ENCODE results near the gene RPS21. TPM values are rescaled to one million over a fixed set of nuclear protein-coding genes. Genes with fewer than 3 reads are reported as not detected.

RPS21 gene
- total and polyA plus RNA-seq, 8 donors = 239 to 7,615 (median 2,549) TPM

GRCh38 chr20:62374331-62375152, 12.4 kb upstream of the RPS21 start:
- no peak overlapping the region for H3K4me3 ChIP-seq
- TF ChIP-seq, protein P1, sequence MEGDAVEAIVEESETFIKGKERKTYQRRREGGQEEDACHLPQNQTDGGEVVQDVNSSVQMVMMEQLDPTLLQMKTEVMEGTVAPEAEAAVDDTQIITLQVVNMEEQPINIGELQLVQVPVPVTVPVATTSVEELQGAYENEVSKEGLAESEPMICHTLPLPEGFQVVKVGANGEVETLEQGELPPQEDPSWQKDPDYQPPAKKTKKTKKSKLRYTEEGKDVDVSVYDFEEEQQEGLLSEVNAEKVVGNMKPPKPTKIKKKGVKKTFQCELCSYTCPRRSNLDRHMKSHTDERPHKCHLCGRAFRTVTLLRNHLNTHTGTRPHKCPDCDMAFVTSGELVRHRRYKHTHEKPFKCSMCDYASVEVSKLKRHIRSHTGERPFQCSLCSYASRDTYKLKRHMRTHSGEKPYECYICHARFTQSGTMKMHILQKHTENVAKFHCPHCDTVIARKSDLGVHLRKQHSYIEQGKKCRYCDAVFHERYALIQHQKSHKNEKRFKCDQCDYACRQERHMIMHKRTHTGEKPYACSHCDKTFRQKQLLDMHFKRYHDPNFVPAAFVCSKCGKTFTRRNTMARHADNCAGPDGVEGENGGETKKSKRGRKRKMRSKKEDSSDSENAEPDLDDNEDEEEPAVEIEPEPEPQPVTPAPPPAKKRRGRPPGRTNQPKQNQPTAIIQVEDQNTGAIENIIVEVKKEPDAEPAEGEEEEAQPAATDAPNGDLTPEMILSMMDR (IDR thresholded peaks at IDR 0.05) = no peak
- TF ChIP-seq EP300 (IDR thresholded peaks at IDR 0.05) (no peak), POLR2AphosphoS5 (IDR thresholded peaks at IDR 0.05) (no peak), POLR2A (IDR thresholded peaks at IDR 0.05) (no peak)
- H3K36me3 ChIP-seq = no peaks in the 10 kb centered on the region
- H3K27me3 ChIP-seq = peaks cover 0 to 17% (median 0%) of the 10 kb centered on the region in 3 donors
- WGBS, 5 donors = 35 to 47% (median 37%) methylated on average over 19 to 24 of the region's 24 CpGs
- peaks cover 54 to 82% (median 74%) of the 10 kb centered on the region in 4 donors for H3K4me1 ChIP-seq
- H3K9me3 ChIP-seq = no peaks in the 10 kb centered on the region
- intact Hi-C loops (cut with DNase I; ENCODE audit: low total_unique reads) = no loop called here
- DNase-seq = peak in 1 of 2 donors; percentile 57
- H3K27ac ChIP-seq = peak overlapping the region in 4 of 5 donors; percentile 66 to 81 (median 73)

DNA sequence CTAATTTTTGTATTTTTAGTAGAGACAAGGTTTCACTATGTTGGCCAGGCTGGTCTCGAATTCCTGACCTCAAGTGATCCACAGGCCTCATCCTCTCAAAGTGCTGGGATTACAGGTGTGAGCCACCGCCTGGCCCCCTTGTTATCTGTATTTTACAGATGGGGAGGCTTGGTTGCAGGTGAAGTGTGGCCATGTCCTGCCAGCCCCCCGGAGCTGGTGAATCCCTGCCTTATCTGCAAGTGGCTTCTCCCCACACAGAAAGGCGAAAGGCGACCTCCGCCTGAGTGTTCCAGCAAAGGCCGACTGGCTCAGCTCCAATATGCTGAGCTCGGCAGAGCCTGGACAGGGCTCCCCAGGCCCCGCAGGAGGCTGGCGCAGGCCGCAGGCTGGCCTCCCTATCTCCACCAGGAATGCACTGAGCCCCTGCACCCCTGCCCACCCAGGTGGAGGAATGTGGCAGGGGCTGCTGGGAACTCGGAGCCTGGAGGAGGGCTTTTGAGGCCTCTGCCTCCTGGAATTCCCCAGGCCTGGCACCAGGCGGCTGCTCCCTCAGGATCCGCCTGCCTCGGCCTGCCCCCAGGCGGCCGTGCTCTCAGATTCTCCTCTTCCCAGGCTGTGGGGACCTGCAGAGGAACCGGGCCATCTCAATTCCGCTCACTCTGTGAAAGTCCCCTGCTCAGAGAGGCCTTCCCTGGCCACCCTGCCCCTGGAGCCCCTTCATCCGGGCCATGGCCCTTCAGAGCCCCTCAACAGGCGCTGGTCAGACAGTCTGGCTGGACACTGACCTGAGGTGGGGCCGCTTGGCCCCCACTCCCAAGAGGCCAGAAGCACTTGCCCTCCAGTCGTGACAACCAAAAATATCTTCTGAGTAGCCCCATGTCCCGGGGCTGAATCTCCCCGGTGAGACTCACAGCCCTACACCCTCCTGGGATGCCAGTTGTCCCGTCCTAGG, 10.5 kb upstream of the RPS21 start:
- Histone ChIP-seq H3K4me3 (no peak overlapping the region), H3K4me1 (peaks cover 41 to 74% (median 60%) of the 10 kb centered on the region in 4 donors)
- 24 to 41% (median 40%) methylated on average over 12 to 26 of the region's 26 CpGs for WGBS, 5 donors

GRCh38 chr20:62377064-62377461, 9.8 kb upstream of the RPS21 start:
- peaks cover 41 to 67% (median 55%) of the 10 kb centered on the region in 4 donors for H3K4me1 ChIP-seq
- 63 to 74% (median 67%) methylated on average over 16 to 17 of the region's 17 CpGs for WGBS, 5 donors
- peak overlapping the region in 4 of 5 donors; percentile 66 to 81 (median 73) for H3K27ac ChIP-seq
- intact Hi-C loops (cut with DNase I; ENCODE audit: low total_unique reads) = no loop called here
- H3K9me3 ChIP-seq = no peaks in the 10 kb centered on the region
- no peaks in the 10 kb centered on the region for H3K27me3 ChIP-seq
- TF ChIP-seq EP300 (IDR thresholded peaks at IDR 0.05) (no peak), POLR2AphosphoS5 (IDR thresholded peaks at IDR 0.05) (no peak), POLR2A (IDR thresholded peaks at IDR 0.05) (no peak)
- TF ChIP-seq, protein P1 (IDR thresholded peaks at IDR 0.05) = no peak
- DNase-seq = no peak
- peaks cover 0 to 4% (median 0%) of the 10 kb centered on the region in 4 donors for H3K36me3 ChIP-seq
- no peak overlapping the region for H3K4me3 ChIP-seq

More for the DNA sequence above, 10.5 kb upstream of the RPS21 start:
- TF ChIP-seq POLR2A (IDR thresholded peaks at IDR 0.05) (no peak), POLR2AphosphoS5 (IDR thresholded peaks at IDR 0.05) (peak in 1 of 3 donors; percentile 45), EP300 (IDR thresholded peaks at IDR 0.05) (no peak)
- TF ChIP-seq, protein P1 (IDR thresholded peaks at IDR 0.05) = peak in 5 of 7 experiments; percentile 34 to 70 (median 51)
- intact Hi-C loops (cut with DNase I; ENCODE audit: low total_unique reads) = no loop called here
- H3K27me3 ChIP-seq = no peaks in the 10 kb centered on the region
- peak overlapping the region; percentile 19 to 81 (median 68) for H3K27ac ChIP-seq
- DNase-seq = peak; percentile 66 to 89
- H3K9me3 ChIP-seq = no peaks in the 10 kb centered on the region
- H3K36me3 ChIP-seq = no peaks in the 10 kb centered on the region
